C4-2B (cell line): ENCODE measurements around the gene SLC2A10.

Source experiments
- H3K27ac ChIP-seq: fragments of 450-650 bp; 2 replicates; pipeline ENCODE4 v1.5.1; 2017
- CTCF ChIP-seq: fragments of 450-650 bp; conservative IDR thresholded peaks from 2 replicates; pipeline ENCODE4 v1.5.1; 2017; ENCODE audit warnings: mild to moderate bottlenecking
- ZFX ChIP-seq: fragments of 450-650 bp; IDR thresholded peaks from 2 replicates; pipeline ENCODE4 v1.6.1; 2017

SLC2A10 gene

GRCh38 chr20:46757754-46758678 lies 48.6 kb downstream of the SLC2A10 start:
- H3K27ac ChIP-seq: no peak overlapping the region
- TF ChIP-seq ZFX (no peak), CTCF (peak; percentile 98)

- H3K27ac ChIP-seq: no peak overlapping the region
- TF ChIP-seq ZFX: no peak
- no peak for TF ChIP-seq CTCF
Observed at GRCh38 chr20:46758929-46759669, 49.6 kb downstream of the SLC2A10 start.

- H3K27ac ChIP-seq: no peak overlapping the region
- no peak for TF ChIP-seq ZFX
- TF ChIP-seq CTCF: no peak
Observed at GRCh38 chr20:46761566-46761965, 52.1 kb downstream of the SLC2A10 start.

GRCh38 chr20:46764068-46764467 lies 54.6 kb downstream of the SLC2A10 start:
- no peak overlapping the region for H3K27ac ChIP-seq
- TF ChIP-seq ZFX (no peak), CTCF (no peak)

GRCh38 chr20:46765506-46766120 lies 56.2 kb downstream of the SLC2A10 start:
- TF ChIP-seq CTCF: no peak
- no peak for TF ChIP-seq ZFX
- H3K27ac ChIP-seq: no peak overlapping the region

GRCh38 chr20:46767127-46767761 lies 57.8 kb downstream of the SLC2A10 start:
- peak; percentile 92 for TF ChIP-seq CTCF
- no peak for TF ChIP-seq ZFX

More at GRCh38 chr20:46767127-46767761, 57.8 kb downstream of the SLC2A10 start:
- H3K27ac ChIP-seq: no peak overlapping the region
